GM12891 (cell line): ENCODE results near the gene HMG20B.

Experiments
- PAX5 ChIP-seq: IDR thresholded peaks from 2 replicates; pipeline ENCODE4 v1.6.1; 2011; ENCODE audit warnings: low read length, moderate library complexity, mild to moderate bottlenecking; ENCODE audit not compliant: insufficient read depth, severe bottlenecking
- POLR2A ChIP-seq: IDR thresholded peaks from 2 replicates; pipeline ENCODE4 v1.6.1; 2011; ENCODE audit warnings: low read depth, low read length, control low read depth
- TAF1 ChIP-seq: IDR thresholded peaks from 2 replicates; pipeline ENCODE4 v1.6.1; 2011; ENCODE audit warnings: low read depth, low read length, control low read depth

DNA sequence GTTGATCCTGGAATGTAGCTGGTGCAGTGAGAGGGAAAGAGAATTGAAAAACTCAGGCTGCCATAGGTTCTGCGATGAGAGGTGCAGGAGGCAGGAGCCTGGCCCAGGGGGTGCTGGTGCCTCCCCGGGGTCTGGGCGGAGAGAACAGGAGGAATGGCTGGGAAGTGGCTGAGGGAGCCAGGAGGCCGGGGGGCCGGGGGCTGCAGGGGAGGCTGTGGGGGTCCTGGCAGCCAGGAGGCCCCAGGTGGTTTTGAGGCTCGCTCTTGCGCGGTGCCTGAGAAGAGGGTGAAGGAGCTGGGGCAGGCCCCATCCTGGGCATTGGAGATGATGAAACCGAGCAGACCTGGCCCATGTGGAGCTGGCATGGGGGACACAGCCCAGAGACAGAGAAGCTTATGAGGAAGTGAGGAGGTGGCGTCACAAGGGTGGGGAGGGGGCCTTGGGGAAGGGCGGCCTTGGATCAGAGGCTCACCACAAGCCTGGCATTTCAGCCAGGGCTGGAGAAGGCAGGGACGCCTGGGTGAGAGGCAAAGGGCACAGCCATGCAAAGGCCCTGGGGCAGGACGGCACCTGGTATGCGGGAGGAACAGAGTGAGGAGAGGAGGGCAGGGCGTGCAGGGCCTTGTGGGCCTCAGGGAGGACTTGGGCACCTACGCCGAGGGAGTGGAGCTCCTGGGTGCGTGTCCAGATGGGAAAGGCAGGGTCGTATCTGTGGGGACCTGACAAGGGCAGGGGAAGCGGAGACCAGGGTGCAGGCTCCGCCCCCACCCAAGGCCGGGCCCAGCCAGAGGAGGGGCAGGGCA lies 35.1 kb upstream of the HMG20B start:
- TF ChIP-seq TAF1 (no peak), PAX5 (no peak), POLR2A (peak; percentile 2; the same call in 1 of the 2 replicates)
